ENCODE results near the gene TTN. TPM values are rescaled to one million over a fixed set of nuclear protein-coding genes. Genes with fewer than 3 reads are reported as not detected.

Gene TTN
- total RNA-seq, 4 donors from 2014 or later, result 1.8 to 10.0 (median 7.2) TPM

GRCh38 chr2:178844701-178845100 is 37.5 kb upstream of the TTN start:
- Histone ChIP-seq H3K4me1 (no peaks in the 10 kb centered on the region), H3K9me3 (no peaks in the 10 kb centered on the region), H3K27ac (no peak overlapping the region), H3K27me3 (no peaks in the 10 kb centered on the region), H3K36me3 (no peaks in the 10 kb centered on the region), H3K4me3 (no peak overlapping the region)
- TF ChIP-seq CTCF (IDR thresholded peaks at IDR 0.05) (no peak), POLR2A (IDR thresholded peaks at IDR 0.05) (no peak)
- DNase-seq, result no peak
- intact Hi-C loops (cut with DNase I; ENCODE audit: low total_unique reads), result no loop called here

- Histone ChIP-seq H3K27me3 (no peaks in the 10 kb centered on the region), H3K27ac (no peak overlapping the region), H3K4me1 (no peaks in the 10 kb centered on the region), H3K36me3 (no peaks in the 10 kb centered on the region), H3K9me3 (no peaks in the 10 kb centered on the region), H3K4me3 (no peak overlapping the region)
- intact Hi-C loops (cut with DNase I; ENCODE audit: low total_unique reads), result no loop called here
- no peak for TF ChIP-seq CTCF (IDR thresholded peaks at IDR 0.05)
- TF ChIP-seq POLR2A (IDR thresholded peaks at IDR 0.05), result no peak
- DNase-seq, result no peak
These were observed 37.0 kb upstream of the TTN start for GRCh38 chr2:178844269-178844668.

GRCh38 chr2:178843697-178844096 is 36.5 kb upstream of the TTN start:
- no peak overlapping the region for H3K4me3 ChIP-seq
- intact Hi-C loops (cut with DNase I; ENCODE audit: low total_unique reads), result no loop called here
- TF ChIP-seq CTCF (IDR thresholded peaks at IDR 0.05) (no peak), POLR2A (IDR thresholded peaks at IDR 0.05) (no peak)
- no peaks in the 10 kb centered on the region for H3K9me3 ChIP-seq
- no peaks in the 10 kb centered on the region for H3K4me1 ChIP-seq
- H3K36me3 ChIP-seq, result no peaks in the 10 kb centered on the region
- no peak for DNase-seq
- no peaks in the 10 kb centered on the region for H3K27me3 ChIP-seq
- no peak overlapping the region for H3K27ac ChIP-seq

- Histone ChIP-seq H3K9me3 (no peaks in the 10 kb centered on the region), H3K4me3 (no peak overlapping the region), H3K27ac (no peak overlapping the region), H3K36me3 (no peaks in the 10 kb centered on the region), H3K4me1 (no peaks in the 10 kb centered on the region), H3K27me3 (no peaks in the 10 kb centered on the region)
- DNase-seq, result no peak
- TF ChIP-seq CTCF (IDR thresholded peaks at IDR 0.05) (no peak), POLR2A (IDR thresholded peaks at IDR 0.05) (no peak)
- intact Hi-C loops (cut with DNase I; ENCODE audit: low total_unique reads), result no loop called here
These were observed 29.6 kb upstream of the TTN start for GRCh38 chr2:178836807-178837206.

- Histone ChIP-seq H3K36me3 (no peaks in the 10 kb centered on the region), H3K4me1 (no peaks in the 10 kb centered on the region), H3K9me3 (no peaks in the 10 kb centered on the region), H3K27ac (no peak overlapping the region), H3K27me3 (no peaks in the 10 kb centered on the region), H3K4me3 (no peak overlapping the region)
- TF ChIP-seq CTCF (IDR thresholded peaks at IDR 0.05) (no peak), POLR2A (IDR thresholded peaks at IDR 0.05) (no peak)
- intact Hi-C loops (cut with DNase I; ENCODE audit: low total_unique reads), result no loop called here
- DNase-seq, result no peak
These were observed 26.9 kb upstream of the TTN start for GRCh38 chr2:178834086-178834485.

All from uterus (tissue), 4 donors.